Stomach (tissue), 4 donors: ENCODE data around the gene SCAP.

Experiments
- CTCF ChIP-seq, 7 experiments: fragments of 450-650 bp in 4 of 7; fragments of 200-600 bp in 3 of 7; sonication (generic) in 3 of 7; IDR thresholded peaks; one replicate each; pipeline ENCODE4 v1.5.1; 2016 to 2019; ENCODE audit warnings: antibody characterized with exemption in 7 of 7, control low read depth in 2 of 7, mild to moderate bottlenecking in 1 of 7
- POLR2A ChIP-seq, 4 donors: fragments of 450-650 bp; IDR thresholded peaks; one replicate each; pipeline ENCODE4 v1.6.1; 2016; ENCODE audit warnings: antibody characterized with exemption in 4 of 4, control low read depth in 2 of 4, mild to moderate bottlenecking in 1 of 4, moderate library complexity in 1 of 4
- POLR2AphosphoS5 ChIP-seq, 3 donors: sonication (generic); formaldehyde crosslinking; IDR thresholded peaks; one replicate each; pipeline ENCODE4 v1.6.1; 2016; ENCODE audit warnings: antibody characterized with exemption in 3 of 3

- TF ChIP-seq CTCF (IDR thresholded peaks at IDR 0.05) (no peak), POLR2A (IDR thresholded peaks at IDR 0.05) (no peak), POLR2AphosphoS5 (IDR thresholded peaks at IDR 0.05) (no peak)
Measured at GRCh38 chr3:47491186-47491585, 15.4 kb upstream of the SCAP start.
